Neuronal stem cell (in vitro differentiated cells): Measurements from ENCODE around the gene ACTL6B.

ENCODE experiments used
- DNase-seq: peaks from one replicate; pipeline ENCODE4 v3.0.0-alpha.2; 2013; ENCODE audit warnings: low spot score
- H2AFZ ChIP-seq: one replicate; pipeline ENCODE4 v1.6.1; 2013; ENCODE audit warnings: mild to moderate bottlenecking, low read length, inconsistent platforms
- H2AK5ac ChIP-seq: 2 replicates; pipeline ENCODE4 v1.6.1; 2013; ENCODE audit warnings: low read depth, mild to moderate bottlenecking, inconsistent platforms, low read length, moderate library complexity, mixed read lengths
- H2BK120ac ChIP-seq: 2 replicates; pipeline ENCODE4 v1.6.1; 2013; ENCODE audit warnings: low read depth, mild to moderate bottlenecking, inconsistent platforms, low read length, moderate library complexity, mixed read lengths
- H2BK12ac ChIP-seq: one replicate; pipeline ENCODE4 v1.6.1; 2013; ENCODE audit warnings: low read length, inconsistent platforms
- H2BK15ac ChIP-seq: 2 replicates; pipeline ENCODE4 v1.6.1; 2013; ENCODE audit warnings: mild to moderate bottlenecking, low read length, inconsistent platforms, mixed read lengths
- H2BK5ac ChIP-seq: one replicate; pipeline ENCODE4 v1.6.1; 2013; ENCODE audit warnings: inconsistent platforms, mild to moderate bottlenecking, low read length, moderate library complexity
- H3K14ac ChIP-seq: one replicate; pipeline ENCODE4 v1.6.1; 2013; ENCODE audit warnings: low read length, inconsistent platforms
- H3K18ac ChIP-seq: 2 replicates; pipeline ENCODE4 v1.6.1; 2013; ENCODE audit warnings: low read length, inconsistent platforms
- H3K23ac ChIP-seq: 2 replicates; pipeline ENCODE4 v1.6.1; 2013; ENCODE audit warnings: low read depth, mild to moderate bottlenecking, mixed read lengths, low read length, inconsistent platforms; ENCODE audit not compliant: poor library complexity
- H3K27ac ChIP-seq: replicated peaks from 3 replicates; pipeline ENCODE4 v1.5.1; 2013; ENCODE audit warnings: low read length, inconsistent platforms
- H3K27me3 ChIP-seq, 3 experiments: 2 replicates each; pipeline ENCODE4 v1.6.1; 2013; ENCODE audit warnings: low read length in 3 of 3, mild to moderate bottlenecking in 2 of 3, inconsistent platforms in 1 of 3, low read depth in 1 of 3, mixed read lengths in 1 of 3, moderate library complexity in 1 of 3; ENCODE audit not compliant: control insufficient read depth in 3 of 3, insufficient read depth in 3 of 3
- H3K36me3 ChIP-seq, 2 donors: replicated peaks in 1 of 2; 2 replicates each; pipeline ENCODE4 v1.6.1; 2013; ENCODE audit warnings: low read length in 2 of 2; ENCODE audit not compliant: control insufficient read depth in 2 of 2, insufficient read depth in 2 of 2
- H3K4ac ChIP-seq: 2 replicates; pipeline ENCODE4 v1.6.1; 2013; ENCODE audit warnings: inconsistent platforms, mild to moderate bottlenecking, low read length, moderate library complexity
- H3K4me1 ChIP-seq, 2 donors: 1 replicate in 1 of 2; 2 replicates in 1 of 2; pipeline ENCODE4 v1.6.1; 2013; ENCODE audit warnings: low read length in 2 of 2, low read depth in 1 of 2; ENCODE audit not compliant: control insufficient read depth in 2 of 2, insufficient read depth in 1 of 2
- H3K4me2 ChIP-seq: one replicate; pipeline ENCODE4 v1.6.1; 2013; ENCODE audit warnings: mild to moderate bottlenecking, low read length, inconsistent platforms; ENCODE audit not compliant: insufficient read depth, poor library complexity, severe bottlenecking
- H3K4me3 ChIP-seq, 2 donors: 2 replicates each; pipeline ENCODE4 v1.5.1; 2013; ENCODE audit warnings: low read length in 2 of 2, mild to moderate bottlenecking in 2 of 2, inconsistent platforms in 1 of 2, moderate library complexity in 1 of 2
- H3K79me1 ChIP-seq: one replicate; pipeline ENCODE4 v1.6.1; 2013; ENCODE audit warnings: low read depth, mild to moderate bottlenecking, inconsistent platforms, low read length, moderate library complexity
- H3K9ac ChIP-seq: one replicate; pipeline ENCODE4 v1.6.1; 2013; ENCODE audit warnings: mild to moderate bottlenecking, low read depth, low read length, inconsistent platforms; ENCODE audit not compliant: poor library complexity
- H3K9me3 ChIP-seq, 2 donors: replicated peaks in 1 of 2; 2 replicates each; pipeline versions ENCODE3 to v1.6.1; 2013; ENCODE audit warnings: low read length in 2 of 2, mild to moderate bottlenecking in 2 of 2, inconsistent platforms in 1 of 2, low read depth in 1 of 2, mixed read lengths in 1 of 2, moderate library complexity in 1 of 2; ENCODE audit not compliant: control insufficient read depth in 2 of 2, insufficient read depth in 1 of 2
- H4K8ac ChIP-seq: one replicate; pipeline ENCODE4 v1.6.1; 2013; ENCODE audit warnings: low read depth, mild to moderate bottlenecking, inconsistent platforms, low read length, moderate library complexity
- H4K91ac ChIP-seq: one replicate; pipeline ENCODE4 v1.6.1; 2013; ENCODE audit warnings: low read length, low read depth, mild to moderate bottlenecking, inconsistent platforms; ENCODE audit not compliant: poor library complexity
- WGBS, 2 donors: extraction: QIAGEN DNeasy Blood & Tissue Kit; methylation state at CpG; one replicate each; pipeline ENCODE4 v1.1.7; 2013; ENCODE audit warnings: missing lambda C conversion rate in 2 of 2, mixed read lengths in 1 of 2; ENCODE audit not compliant: insufficient read length in 2 of 2, insufficient replicate concordance in 1 of 2; ENCODE audit errors: extremely low coverage in 2 of 2; 5-methylcytosine and 5-hydroxymethylcytosine counted together

The ACTL6B gene

GRCh38 chr7:100685631-100686145, 29.4 kb upstream of the ACTL6B start:
- H3K36me3 ChIP-seq: peaks cover 74 to 96% of the 10 kb centered on the region in 2 donors

GRCh38 chr7:100685049-100685605, 28.9 kb upstream of the ACTL6B start:
- no peak overlapping the region for H4K8ac ChIP-seq
- H3K79me1 ChIP-seq: peaks cover 27% of the 10 kb centered on the region
- no peak overlapping the region for H2BK15ac ChIP-seq
- no peak overlapping the region for H2AK5ac ChIP-seq
- no peak overlapping the region for H3K4me2 ChIP-seq
- no peak overlapping the region for H3K18ac ChIP-seq
- no peak overlapping the region for H2BK5ac ChIP-seq
- peaks cover 2% of the 10 kb centered on the region in 2 donors for H3K4me1 ChIP-seq
- H3K9ac ChIP-seq: no peak overlapping the region
- H3K36me3 ChIP-seq: peaks cover 74 to 100% of the 10 kb centered on the region in 2 donors
- H3K27me3 ChIP-seq: no peaks in the 10 kb centered on the region
- H3K27ac ChIP-seq: no peak overlapping the region
- WGBS, 2 donors: no CpG with 5 or more reads among the region's 18 CpGs
- no peak overlapping the region for H4K91ac ChIP-seq
- no peak overlapping the region for H3K23ac ChIP-seq
- no peak for DNase-seq
- H3K4ac ChIP-seq: no peak overlapping the region
- H2BK120ac ChIP-seq: no peak overlapping the region
- H3K4me3 ChIP-seq: peak overlapping the region in 1 of 2 donors; percentile 17
- no peak overlapping the region for H2AFZ ChIP-seq
- H3K9me3 ChIP-seq: peaks cover 0 to 1% of the 10 kb centered on the region in 2 donors
- no peak overlapping the region for H2BK12ac ChIP-seq
- no peak overlapping the region for H3K14ac ChIP-seq

More at GRCh38 chr7:100685631-100686145, 29.4 kb upstream of the ACTL6B start:
- no peak overlapping the region for H3K14ac ChIP-seq
- H3K23ac ChIP-seq: no peak overlapping the region
- H4K8ac ChIP-seq: no peak overlapping the region
- H3K4me3 ChIP-seq: no peak overlapping the region
- no peak overlapping the region for H2BK5ac ChIP-seq
- no peak overlapping the region for H2AFZ ChIP-seq
- no peak overlapping the region for H2AK5ac ChIP-seq
- DNase-seq: no peak
- no peak overlapping the region for H3K4me2 ChIP-seq
- no peak overlapping the region for H3K4ac ChIP-seq
- no peak overlapping the region for H3K9ac ChIP-seq
- H3K79me1 ChIP-seq: peaks cover 27% of the 10 kb centered on the region
- no peak overlapping the region for H2BK120ac ChIP-seq
- H2BK15ac ChIP-seq: no peak overlapping the region
- no peak overlapping the region for H3K27ac ChIP-seq
- no peaks in the 10 kb centered on the region for H3K27me3 ChIP-seq
- peaks cover 0 to 1% of the 10 kb centered on the region in 2 donors for H3K9me3 ChIP-seq
- no peak overlapping the region for H2BK12ac ChIP-seq
- H3K18ac ChIP-seq: no peak overlapping the region
- no peak overlapping the region for H4K91ac ChIP-seq
- WGBS, 2 donors: no CpG with 5 or more reads among the region's 17 CpGs
- H3K4me1 ChIP-seq: peaks cover 0 to 2% of the 10 kb centered on the region in 2 donors

DNA sequence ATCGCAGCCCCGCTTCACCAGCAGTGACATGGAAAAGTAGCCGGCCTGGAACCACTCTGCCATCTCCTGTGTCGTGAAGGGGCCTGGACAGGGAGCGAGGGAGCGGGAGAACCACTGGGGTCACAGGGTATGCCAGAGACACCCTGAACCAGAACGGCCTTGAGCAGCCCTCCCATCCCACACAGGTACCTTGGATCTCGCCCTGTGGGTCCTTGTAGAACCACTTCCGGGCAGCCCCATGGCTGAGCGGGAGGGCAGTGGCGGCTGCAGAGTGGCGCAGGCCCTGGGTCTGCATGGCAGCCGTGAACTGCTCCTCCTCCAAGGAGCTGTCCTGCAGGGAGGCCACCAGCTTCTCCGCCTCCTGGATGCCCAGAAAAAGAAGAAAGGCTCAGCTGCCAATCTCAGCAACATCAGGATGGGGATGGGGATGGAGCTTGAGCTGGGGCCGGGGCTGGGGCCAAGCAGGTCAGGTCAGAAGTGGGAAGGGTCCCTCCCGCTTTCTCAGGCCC, 28.3 kb upstream of the ACTL6B start:
- Histone ChIP-seq H3K4me3 (no peak overlapping the region), H3K18ac (no peak overlapping the region), H3K4me1 (peaks cover 2% of the 10 kb centered on the region in 2 donors), H3K79me1 (peaks cover 26% of the 10 kb centered on the region), H2BK5ac (no peak overlapping the region), H4K91ac (no peak overlapping the region), H2BK15ac (no peak overlapping the region), H3K27me3 (no peaks in the 10 kb centered on the region), H2AFZ (no peak overlapping the region), H3K4me2 (no peak overlapping the region), H3K9ac (no peak overlapping the region), H3K4ac (no peak overlapping the region), H2AK5ac (no peak overlapping the region), H3K23ac (no peak overlapping the region), H4K8ac (no peak overlapping the region), H3K9me3 (peaks cover 0 to 1% of the 10 kb centered on the region in 2 donors), H3K36me3 (peaks cover 75 to 100% of the 10 kb centered on the region in 2 donors), H2BK120ac (no peak overlapping the region), H3K27ac (no peak overlapping the region), H2BK12ac (no peak overlapping the region), H3K14ac (no peak overlapping the region)
- no CpG with 5 or more reads among the region's 16 CpGs for WGBS, 2 donors
- DNase-seq: no peak

DNA sequence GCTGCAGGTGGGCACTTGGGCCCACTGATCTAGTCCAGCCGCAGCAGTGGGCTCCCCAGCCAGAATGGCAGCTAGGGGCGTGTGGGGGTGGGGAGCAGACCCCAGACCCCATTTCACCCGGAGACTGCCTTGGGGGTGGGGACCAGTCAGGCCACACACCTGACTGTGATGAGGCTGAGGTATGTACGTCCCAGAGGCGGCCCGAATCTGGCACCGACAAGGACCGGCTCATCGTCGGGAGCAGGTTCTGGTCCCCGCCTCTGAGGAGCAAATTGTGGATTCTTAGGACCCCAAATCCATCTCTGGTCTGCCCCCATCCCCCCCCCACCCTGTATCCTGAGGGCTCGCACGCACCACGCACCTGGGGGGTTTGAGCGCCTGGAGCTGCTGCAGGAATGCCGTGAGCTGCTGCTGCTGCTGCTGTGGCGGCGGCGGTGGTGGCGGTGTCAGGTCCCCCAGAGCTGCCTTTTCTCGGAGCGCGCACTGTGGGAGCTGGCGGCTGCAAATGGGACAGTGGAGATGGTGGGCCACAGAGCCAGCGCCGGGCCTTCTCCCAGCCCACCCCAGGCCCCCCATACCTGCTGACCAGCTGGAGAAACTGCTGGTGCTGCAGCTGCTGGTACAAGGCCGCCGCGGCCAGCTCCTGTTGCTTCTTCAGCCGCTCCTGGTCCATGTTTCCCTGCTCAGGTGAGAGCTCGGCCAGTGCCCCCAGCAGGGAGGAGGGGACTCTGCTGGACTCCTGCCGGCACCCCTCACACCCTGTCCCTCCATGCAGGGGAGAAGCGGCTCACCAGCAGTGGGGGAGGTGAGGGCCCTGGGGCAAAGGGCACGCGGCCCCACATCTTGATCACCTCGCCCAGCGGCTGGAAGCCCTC, 27.6 kb upstream of the ACTL6B start:
- Histone ChIP-seq H2BK120ac (no peak overlapping the region), H3K23ac (peak overlapping the region; percentile 12), H2BK5ac (no peak overlapping the region), H2BK15ac (no peak overlapping the region), H2BK12ac (no peak overlapping the region), H3K4me2 (no peak overlapping the region), H3K4me1 (peaks cover 0 to 2% of the 10 kb centered on the region in 2 donors), H3K27ac (no peak overlapping the region), H3K14ac (no peak overlapping the region), H2AK5ac (no peak overlapping the region), H3K18ac (no peak overlapping the region), H3K9ac (no peak overlapping the region), H3K4me3 (no peak overlapping the region), H3K36me3 (peaks cover 70 to 100% of the 10 kb centered on the region in 2 donors), H3K9me3 (peaks cover 0 to 1% of the 10 kb centered on the region in 2 donors), H3K4ac (no peak overlapping the region), H2AFZ (no peak overlapping the region), H3K27me3 (no peaks in the 10 kb centered on the region), H4K8ac (peak overlapping the region; percentile 17), H3K79me1 (peaks cover 23% of the 10 kb centered on the region), H4K91ac (no peak overlapping the region)
- WGBS, 2 donors: no CpG with 5 or more reads among the region's 37 CpGs
- no peak for DNase-seq
